HL-60/S4 treated with phorbol 12-myristate 13-acetate at 8.2 ng/mL for 4 days and 3 days (cell line): ENCODE data around the gene RARS1.

Source experiments
- in situ Hi-C: fragments of 300-500 bp; cut with MboI; formaldehyde crosslinking; loops from 2 replicates; pipeline ENCODE4 v1.15.0; 2022; ENCODE audit warnings: low sequenced_read_pairs

RARS1 gene

GRCh38 chr5:168486136-168486879, at the start of gene RARS1:
Gene RARS1 (plus strand): TSS chr5:168486471. CDS start chr5:168486499, 28 bp downstream.
- in situ Hi-C loops, result no loop called here

DNA sequence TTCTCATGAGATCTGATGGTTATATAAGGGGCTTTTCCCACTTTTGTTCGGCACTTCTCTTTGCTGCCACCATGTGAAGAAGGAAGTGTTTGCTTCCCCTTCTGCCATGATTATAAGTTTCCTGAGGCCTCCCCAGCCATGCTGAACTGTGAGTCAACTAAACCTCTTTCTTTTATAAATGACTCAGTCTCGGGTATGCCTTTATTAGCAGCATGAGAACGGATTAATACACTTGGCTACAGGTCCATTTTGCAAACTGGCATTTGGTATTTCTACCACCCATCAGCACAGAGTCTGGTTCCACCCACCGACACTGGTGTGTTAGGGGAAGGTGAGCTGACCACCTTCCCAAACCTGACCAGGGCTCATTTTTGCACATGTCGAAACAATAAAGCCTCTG, 47.9 kb upstream of the RARS1 start:
- in situ Hi-C loops, result no loop called here

DNA sequence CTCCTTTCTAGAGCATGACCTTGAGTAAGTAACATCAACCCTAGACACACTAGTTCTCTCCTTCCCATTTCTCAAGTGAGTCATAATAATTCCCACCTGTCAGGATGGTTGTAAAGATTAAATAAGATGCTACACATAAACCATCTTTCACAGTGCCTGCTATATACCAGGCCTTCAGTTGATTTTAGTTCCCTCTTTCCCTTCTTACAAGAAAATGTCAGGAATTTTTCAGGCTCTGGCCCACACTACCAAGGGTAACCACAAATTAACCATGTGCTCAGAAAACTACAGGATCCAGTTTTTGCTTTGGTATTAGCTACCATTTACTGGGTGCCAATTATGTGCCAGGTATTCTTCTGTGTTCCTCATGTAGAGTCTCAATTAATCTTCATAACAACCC, 42.7 kb upstream of the RARS1 start:
- in situ Hi-C loops, result no loop called here

DNA sequence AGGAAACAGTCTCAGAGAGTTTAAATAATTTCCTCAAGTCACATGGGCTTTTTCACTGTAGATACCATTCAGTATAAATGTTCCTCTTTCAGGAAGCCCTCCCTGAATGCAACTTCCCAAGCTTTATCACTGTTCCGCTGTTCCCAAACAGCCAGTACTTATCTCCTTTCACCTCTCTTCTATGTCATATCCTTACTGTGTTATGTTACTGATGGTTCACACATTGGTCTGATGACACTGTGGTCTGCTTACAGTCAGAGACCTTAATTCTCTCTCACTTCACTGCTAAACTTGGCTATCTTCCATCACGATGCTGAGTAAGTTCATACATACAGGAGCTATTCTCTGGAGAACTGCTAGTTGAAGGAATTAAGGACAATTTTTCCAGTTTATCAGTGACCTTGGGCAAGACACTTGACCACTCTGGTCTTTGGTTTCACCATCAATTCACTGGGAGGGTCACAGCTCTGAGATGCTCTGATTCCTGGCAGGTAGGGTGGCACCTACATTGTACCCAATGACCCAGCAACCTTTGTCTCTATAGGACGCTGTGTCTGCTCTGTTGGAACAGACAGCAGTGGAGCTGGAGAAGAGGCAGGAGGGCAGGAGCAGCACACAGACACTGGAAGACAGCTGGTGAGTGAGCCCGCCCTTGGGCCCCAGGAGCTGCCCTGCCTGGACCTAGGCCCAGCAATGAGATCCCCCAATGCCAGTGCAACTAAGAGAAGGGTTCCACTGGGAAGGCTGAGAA, 42.1 kb upstream of the RARS1 start:
- in situ Hi-C loops, result no loop called here

DNA sequence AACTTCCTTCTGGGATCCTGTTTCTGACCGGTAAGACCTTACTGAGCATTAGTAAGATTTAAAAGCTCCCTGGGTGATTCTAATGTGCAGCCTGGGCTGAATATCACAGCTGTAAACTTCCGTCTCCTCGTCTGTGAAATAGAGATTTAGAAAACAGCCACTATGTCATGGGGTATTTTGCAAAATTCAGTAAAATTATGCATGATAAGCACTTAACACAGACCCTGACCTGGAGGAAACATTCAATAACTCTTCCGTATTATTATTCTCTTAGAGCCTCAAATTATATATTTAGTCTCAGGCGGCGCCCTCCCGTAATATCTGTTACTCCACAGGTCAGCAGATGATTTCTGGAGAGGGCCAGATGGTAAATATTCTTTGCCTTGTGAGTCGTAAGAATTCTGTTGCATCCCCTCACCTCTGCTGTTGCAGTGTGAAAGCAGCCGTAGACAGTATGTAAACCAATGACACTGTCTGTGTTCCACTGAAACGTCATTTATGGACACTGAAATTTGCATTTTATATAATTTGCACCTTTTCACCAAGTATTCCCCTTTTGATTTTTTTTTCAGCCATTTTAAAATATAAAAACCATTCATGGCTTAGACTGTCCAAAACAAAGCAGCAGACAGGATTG, 39.2 kb upstream of the RARS1 start:
- in situ Hi-C loops, result no loop called here

GRCh38 chr5:168447808-168448207, 38.5 kb upstream of the RARS1 start:
- in situ Hi-C loops, result no loop called here

- in situ Hi-C loops, result no loop called here
Observed at GRCh38 chr5:168449166-168449565, 37.1 kb upstream of the RARS1 start.

DNA sequence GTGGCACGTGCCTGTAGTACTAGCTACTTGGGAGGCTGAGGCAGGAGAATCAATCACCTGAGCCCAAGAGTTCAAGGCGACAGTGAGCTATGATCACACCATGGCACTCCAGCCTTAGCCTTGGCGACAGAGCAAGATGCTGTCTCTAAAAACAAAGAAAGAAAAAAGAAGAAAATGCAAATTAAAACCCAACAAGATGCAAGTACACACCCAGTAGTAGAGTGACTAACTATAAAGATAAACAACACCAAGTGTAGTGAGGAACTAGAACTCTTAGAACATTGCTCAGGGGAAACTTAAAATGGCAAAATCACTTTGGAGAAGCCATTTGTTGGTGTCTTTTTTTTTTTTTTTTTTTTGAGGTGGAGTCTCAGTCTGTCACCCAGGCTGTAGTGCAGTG, 34.7 kb upstream of the RARS1 start:
- in situ Hi-C loops, result no loop called here

GRCh38 chr5:168455201-168455600, 31.1 kb upstream of the RARS1 start:
- in situ Hi-C loops, result no loop called here

- in situ Hi-C loops, result no loop called here
Observed at GRCh38 chr5:168457542-168457941, 28.7 kb upstream of the RARS1 start.

GRCh38 chr5:168460606-168461005, 25.7 kb upstream of the RARS1 start:
- in situ Hi-C loops, result no loop called here

DNA sequence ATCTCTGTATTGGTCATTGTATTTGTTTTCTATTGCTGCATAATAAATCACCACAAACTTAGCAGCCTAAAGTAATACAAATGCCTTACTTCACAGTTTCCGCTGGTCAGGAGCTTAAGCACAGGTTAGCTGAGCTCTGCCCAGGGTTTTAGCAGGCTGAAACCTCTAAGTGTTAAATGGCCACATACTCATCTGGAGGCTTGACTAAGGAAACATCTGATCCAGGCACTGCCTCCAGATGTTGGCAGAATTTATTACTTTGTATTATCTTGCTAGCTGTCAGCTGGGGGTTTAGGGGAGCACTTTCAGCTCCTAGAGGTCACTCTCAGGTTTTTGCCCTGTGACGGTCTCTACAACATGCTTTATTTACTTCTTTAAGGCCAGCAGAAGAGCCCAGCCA, 23.2 kb upstream of the RARS1 start:
- in situ Hi-C loops, result no loop called here

DNA sequence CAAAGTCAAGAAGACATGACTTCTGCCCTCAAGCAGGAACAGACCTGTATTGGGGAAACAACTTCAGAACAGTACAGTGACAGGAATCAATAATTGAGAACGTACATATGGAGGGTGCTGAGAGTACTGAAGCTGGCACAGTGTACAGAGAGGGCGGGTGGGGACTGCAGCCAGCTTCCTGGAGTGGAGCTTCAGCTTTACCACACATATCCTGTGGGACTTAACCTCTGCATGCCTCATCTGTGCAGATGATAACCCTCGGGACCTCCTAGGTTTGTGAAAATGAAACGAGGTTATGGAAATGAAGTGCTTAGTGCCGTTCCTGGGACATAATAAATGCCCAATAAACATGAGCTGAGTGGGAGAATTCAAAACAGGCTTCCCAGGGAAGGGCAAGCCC, 22.1 kb upstream of the RARS1 start:
- in situ Hi-C loops, result no loop called here

GRCh38 chr5:168464641-168465040, 21.6 kb upstream of the RARS1 start:
- in situ Hi-C loops, result no loop called here

DNA sequence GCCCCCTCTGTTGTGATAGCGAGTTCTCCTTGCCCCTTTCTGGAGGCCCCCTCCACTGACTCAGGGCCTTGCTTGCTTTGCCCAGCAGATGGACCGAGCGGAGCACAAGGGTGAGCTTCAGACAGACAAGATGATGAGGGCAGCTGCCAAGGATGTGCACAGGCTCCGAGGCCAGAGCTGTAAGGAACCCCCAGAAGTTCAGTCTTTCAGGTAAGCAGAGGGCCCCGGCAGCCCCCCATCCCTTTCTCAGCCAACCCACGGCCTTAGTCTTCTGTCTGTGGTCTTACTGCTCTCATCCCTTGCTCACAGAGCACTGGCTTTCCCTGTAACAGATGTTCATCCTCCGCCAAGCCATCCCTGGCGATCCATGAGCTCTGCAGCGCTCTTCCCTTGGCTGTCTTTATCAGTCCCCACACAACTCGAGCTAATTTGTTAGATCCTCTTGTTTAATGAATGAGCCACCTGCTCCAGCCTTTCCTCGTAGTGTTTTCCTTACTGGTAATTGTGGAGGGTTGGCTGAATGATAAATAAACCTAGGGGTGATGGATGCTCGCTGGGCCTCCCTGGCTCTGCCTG, 18.4 kb upstream of the RARS1 start:
- in situ Hi-C loops, result no loop called here

DNA sequence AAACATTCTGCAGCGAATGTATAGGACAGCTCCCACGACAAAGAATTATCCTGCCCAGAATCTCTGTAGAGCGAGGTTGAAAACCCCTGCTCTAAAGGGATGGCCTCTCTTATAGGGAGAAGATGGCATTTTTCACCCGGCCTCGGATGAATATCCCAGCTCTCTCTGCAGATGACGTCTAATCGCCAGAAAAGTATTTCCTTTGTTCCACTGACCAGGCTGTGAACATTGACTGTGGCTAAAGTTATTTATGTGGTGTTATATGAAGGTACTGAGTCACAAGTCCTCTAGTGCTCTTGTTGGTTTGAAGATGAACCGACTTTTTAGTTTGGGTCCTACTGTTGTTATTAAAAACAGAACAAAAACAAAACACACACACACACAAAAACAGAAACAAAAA, 17.4 kb upstream of the RARS1 start:
- in situ Hi-C loops, result no loop called here

DNA sequence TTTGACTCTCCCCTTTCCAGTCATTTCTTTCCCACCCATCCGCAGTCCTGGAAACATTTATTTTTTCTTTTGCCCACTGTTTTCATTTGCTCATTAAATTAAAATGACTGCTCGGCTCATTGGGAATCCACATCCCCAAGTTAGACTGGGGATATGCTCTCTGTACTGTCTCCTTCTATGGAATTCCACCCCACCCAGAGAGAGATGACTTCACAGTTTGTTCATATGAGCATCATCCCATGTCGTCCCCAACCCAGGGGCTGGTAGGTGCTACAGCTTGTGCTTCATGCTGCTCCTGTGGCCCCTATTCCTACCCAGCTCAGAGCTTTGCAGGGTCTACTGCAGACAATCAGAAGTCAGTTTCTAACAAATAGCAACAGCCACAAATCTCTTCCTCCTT, 16.5 kb upstream of the RARS1 start:
- in situ Hi-C loops, result no loop called here

DNA sequence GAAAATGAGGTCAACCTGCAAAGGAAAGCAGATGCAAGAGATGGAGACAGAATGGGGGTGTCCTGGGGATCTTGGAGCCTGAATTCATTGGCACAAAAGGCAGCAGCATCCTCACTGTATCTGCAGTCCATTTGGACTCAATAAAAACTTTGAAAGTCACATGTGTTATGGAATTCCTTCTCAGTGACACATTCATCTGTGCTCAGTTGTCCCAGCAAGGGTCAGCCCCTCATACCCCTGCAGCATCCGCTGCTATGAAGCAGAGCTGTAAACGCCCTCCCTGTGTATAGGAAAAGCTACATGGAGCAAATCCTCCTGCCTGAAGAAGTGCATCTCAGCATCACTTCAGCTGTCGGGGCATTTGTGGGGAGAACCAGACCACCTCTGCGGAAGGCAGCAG, 14.5 kb upstream of the RARS1 start:
- in situ Hi-C loops, result no loop called here

DNA sequence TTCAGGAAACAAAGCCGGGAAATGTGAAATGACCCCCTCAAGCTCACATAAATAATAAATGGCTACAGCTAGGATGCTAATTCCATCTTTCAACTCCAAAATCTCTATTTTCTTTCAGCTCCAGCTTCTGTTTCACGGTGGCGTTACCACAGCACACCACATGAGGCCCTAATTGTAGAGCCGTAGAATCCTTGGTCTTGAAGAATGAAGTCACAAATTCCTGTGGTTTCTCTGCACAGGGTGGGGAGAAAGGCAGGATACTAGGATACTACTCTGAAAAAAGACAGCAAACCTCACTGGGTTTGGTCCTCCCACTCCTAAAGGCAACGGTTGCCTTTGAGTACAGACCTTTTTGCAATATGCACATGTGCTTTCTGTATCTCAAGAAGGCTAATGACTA, 13.9 kb upstream of the RARS1 start:
- in situ Hi-C loops, result no loop called here

DNA sequence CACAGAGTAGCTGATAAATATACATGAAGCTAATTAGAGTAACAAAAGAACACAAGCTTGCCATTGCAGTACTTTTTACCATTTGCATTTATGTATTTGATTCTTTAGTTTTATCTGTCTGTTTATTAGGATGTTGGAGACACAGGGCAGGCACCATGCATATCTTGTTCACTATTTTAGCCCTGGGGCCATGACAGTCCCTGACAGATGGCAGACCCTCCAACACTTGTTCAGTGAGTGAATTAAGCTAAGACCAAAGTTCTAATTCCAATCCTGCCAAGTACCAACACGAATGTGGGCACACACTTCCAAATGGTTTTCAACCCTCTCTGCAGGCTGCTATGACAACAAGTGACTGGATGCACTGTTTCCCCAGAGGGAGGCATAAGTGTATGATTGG, 12.0 kb upstream of the RARS1 start:
- in situ Hi-C loops, result no loop called here

- in situ Hi-C loops, result no loop called here
Observed at GRCh38 chr5:168477060-168477459, 9.2 kb upstream of the RARS1 start.

- in situ Hi-C loops, result no loop called here
Observed at GRCh38 chr5:168479166-168479565, 7.1 kb upstream of the RARS1 start.
